H1 (cell line): Measurements from ENCODE around the gene CAPN13. TPM values are rescaled to one million over a fixed set of nuclear protein-coding genes. Genes with fewer than 3 reads are reported as not detected.

Source experiments
- CTCF ChIA-PET: fragments of 300-600 bp; sonication (Branson Sonifier 250); formaldehyde crosslinking; loops from one replicate; lab custom pipeline; 2021; ENCODE audit not compliant: partially characterized antibody; lab: Charles Lee
- POLR2A ChIA-PET: fragments of 300-600 bp; sonication (Branson Sonifier 250); formaldehyde crosslinking; loops from one replicate; lab custom pipeline; 2021; ENCODE audit warnings: inconsistent platforms; ENCODE audit not compliant: partially characterized antibody; lab: Charles Lee
- DNase-seq, 2 experiments: peaks; one replicate each; pipeline versions ENCODE4 v3.0.0 to v3.0.0-alpha.2; 2010 to 2022; ENCODE audit warnings: low spot score in 2 of 2, low read depth in 1 of 2, mixed read lengths in 1 of 2
- FAIRE-seq: peaks from 2 replicates; lab custom pipeline; 2011; peaks lifted over from hg19 to GRCh38; lab: Jason Lieb, UNC
- H2AFZ ChIP-seq: 2 replicates; pipeline ENCODE4 v1.8.1; 2012; ENCODE audit warnings: low read length, inconsistent platforms
- H2AK5ac ChIP-seq: 2 replicates; pipeline ENCODE4 v1.6.1; 2013; ENCODE audit warnings: low read depth, low read length
- H2BK120ac ChIP-seq: replicated peaks from 2 replicates; pipeline ENCODE3; 2013; ENCODE audit warnings: low read depth, low read length, inconsistent platforms
- H2BK12ac ChIP-seq: 2 replicates; pipeline ENCODE4 v1.6.1; 2013; ENCODE audit warnings: low read depth, low read length
- H2BK15ac ChIP-seq: 2 replicates; pipeline ENCODE4 v1.6.1; 2013; ENCODE audit warnings: low read length
- H2BK20ac ChIP-seq: 2 replicates; pipeline ENCODE4 v1.6.1; 2013; ENCODE audit warnings: low read length
- H2BK5ac ChIP-seq: 2 replicates; pipeline ENCODE4 v1.6.1; 2013; ENCODE audit warnings: low read depth, low read length
- H3K14ac ChIP-seq: 2 replicates; pipeline ENCODE4 v1.6.1; 2013; ENCODE audit warnings: inconsistent platforms; ENCODE audit not compliant: insufficient read length
- H3K18ac ChIP-seq: 2 replicates; pipeline ENCODE4 v1.6.1; 2013; ENCODE audit warnings: low read length; ENCODE audit errors: extremely low read depth
- H3K23ac ChIP-seq: 2 replicates; pipeline ENCODE4 v1.6.1; 2013; ENCODE audit warnings: inconsistent platforms; ENCODE audit not compliant: insufficient read length
- H3K23me2 ChIP-seq: 2 replicates; pipeline ENCODE4 v1.6.1; 2013; ENCODE audit warnings: low read depth, low read length
- H3K27ac ChIP-seq: 2 replicates; pipeline ENCODE4 v1.6.1; 2011; ENCODE audit warnings: low read depth, low read length, inconsistent platforms
- H3K27me3 ChIP-seq, 4 experiments: replicated peaks in 1 of 4; 1 replicate in 1 of 4; 2 replicates in 3 of 4; pipeline versions ENCODE4 v1.6.1 to v1.8.1; 2011 to 2013; ENCODE audit warnings: low read length in 3 of 4, mild to moderate bottlenecking in 3 of 4, inconsistent platforms in 2 of 4, mixed read lengths in 2 of 4, moderate library complexity in 1 of 4; ENCODE audit not compliant: control insufficient read depth in 3 of 4, insufficient read depth in 3 of 4; ENCODE audit errors: extremely low read depth in 1 of 4
- H3K36me3 ChIP-seq, 4 experiments: 2 replicates each; pipeline versions ENCODE4 v1.6.1 to v1.8.1; 2011 to 2013; ENCODE audit warnings: mild to moderate bottlenecking in 4 of 4, low read length in 3 of 4, moderate library complexity in 2 of 4, control low read depth in 1 of 4, inconsistent platforms in 1 of 4; ENCODE audit not compliant: insufficient read depth in 4 of 4, control insufficient read depth in 2 of 4
- H3K4ac ChIP-seq: replicated peaks from 2 replicates; pipeline ENCODE3; 2013; ENCODE audit warnings: low read length, low read depth, mixed read lengths, inconsistent platforms; ENCODE audit not compliant: insufficient read length
- H3K4me1 ChIP-seq, 4 experiments: replicated peaks in 1 of 4; 1 replicate in 1 of 4; 2 replicates in 3 of 4; pipeline versions ENCODE4 v1.6.1 to v1.8.1; 2011 to 2013; ENCODE audit warnings: low read length in 3 of 4, inconsistent platforms in 2 of 4, mixed read lengths in 1 of 4; ENCODE audit not compliant: insufficient read depth in 4 of 4, control insufficient read depth in 3 of 4
- H3K4me2 ChIP-seq, 2 experiments: 2 replicates each; pipeline versions ENCODE4 v1.6.1 to v1.8.1; 2011 to 2013; ENCODE audit warnings: low read depth in 2 of 2, low read length in 2 of 2, control low read depth in 1 of 2, inconsistent platforms in 1 of 2, mild to moderate bottlenecking in 1 of 2; ENCODE audit not compliant: insufficient read depth in 1 of 2
- H3K4me3 ChIP-seq, 4 experiments: fragments of 200-600, 300-600 bp in 1 of 4; sonication (generic), shearing (Covaris generic), sonication (Bioruptor Twin) in 1 of 4; 2 replicates each; pipeline versions ENCODE4 v1.5.1 to v1.8.1; 2011 to 2016; ENCODE audit warnings: low read length in 4 of 4, low read depth in 3 of 4, control low read depth in 2 of 4, inconsistent platforms in 2 of 4, mild to moderate bottlenecking in 2 of 4, mixed read lengths in 1 of 4, moderate library complexity in 1 of 4; ENCODE audit not compliant: insufficient read depth in 2 of 4; ENCODE audit errors: extremely low read depth in 1 of 4
- H3K56ac ChIP-seq: replicated peaks from 2 replicates; pipeline ENCODE3; 2013; ENCODE audit warnings: low read depth, mild to moderate bottlenecking, mixed read lengths, low read length, inconsistent platforms; ENCODE audit not compliant: insufficient read length
- H3K79me1 ChIP-seq: 2 replicates; pipeline ENCODE4 v1.6.1; 2013; ENCODE audit warnings: low read depth, low read length, control low read depth
- H3K79me2 ChIP-seq, 2 experiments: 2 replicates each; pipeline versions ENCODE4 v1.6.1 to v1.8.1; 2012 to 2013; ENCODE audit warnings: low read length in 2 of 2, mild to moderate bottlenecking in 2 of 2, inconsistent platforms in 1 of 2; ENCODE audit not compliant: insufficient read depth in 2 of 2, control insufficient read depth in 1 of 2
- H3K9ac ChIP-seq, 4 experiments: replicated peaks in 1 of 4; 1 replicate in 1 of 4; 2 replicates in 3 of 4; pipeline versions ENCODE4 v1.6.1 to v1.8.1; 2011 to 2013; ENCODE audit warnings: low read depth in 3 of 4, low read length in 3 of 4, control low read depth in 2 of 4, mild to moderate bottlenecking in 2 of 4, moderate library complexity in 2 of 4, inconsistent platforms in 1 of 4; ENCODE audit errors: extremely low read depth in 1 of 4
- H3K9me3 ChIP-seq, 2 experiments: 2 replicates each; pipeline versions ENCODE4 v1.6.1 to v1.8.1; 2012 to 2013; ENCODE audit warnings: mild to moderate bottlenecking in 2 of 2, moderate library complexity in 2 of 2, control low read depth in 1 of 2, inconsistent platforms in 1 of 2, low read depth in 1 of 2, low read length in 1 of 2, mixed read lengths in 1 of 2; ENCODE audit not compliant: insufficient read depth in 2 of 2
- H4K20me1 ChIP-seq, 2 experiments: replicated peaks in 1 of 2; 2 replicates each; pipeline versions ENCODE3 to v1.8.1; 2011 to 2013; ENCODE audit warnings: inconsistent platforms in 2 of 2, low read length in 2 of 2, mild to moderate bottlenecking in 1 of 2; ENCODE audit not compliant: insufficient read depth in 2 of 2, control insufficient read depth in 1 of 2
- H4K5ac ChIP-seq: 2 replicates; pipeline ENCODE4 v1.6.1; 2013; ENCODE audit warnings: low read length, low read depth, mixed read lengths, inconsistent platforms; ENCODE audit not compliant: insufficient read length
- H4K8ac ChIP-seq: 2 replicates; pipeline ENCODE4 v1.8.0; 2013; ENCODE audit warnings: mild to moderate bottlenecking, moderate library complexity, low read length, inconsistent platforms; ENCODE audit not compliant: insufficient read depth; ENCODE audit errors: extremely low read depth
- H4K91ac ChIP-seq: replicated peaks from 2 replicates; pipeline ENCODE3; 2013; ENCODE audit warnings: low read length, mixed read lengths, inconsistent platforms; ENCODE audit not compliant: insufficient read length
- FOSL1 ChIP-seq: IDR thresholded peaks from 2 replicates; pipeline ENCODE4 v1.6.1; 2011; ENCODE audit warnings: mild to moderate bottlenecking, low read depth, low read length, moderate library complexity; ENCODE audit not compliant: insufficient read depth
- GTF2F1 ChIP-seq: IDR thresholded peaks from 2 replicates; pipeline ENCODE4 v1.6.1; 2012; ENCODE audit warnings: low read depth, low read length, improper control_type of control experiment, borderline replicate concordance
- RXRA ChIP-seq: IDR thresholded peaks from 2 replicates; pipeline ENCODE4 v1.6.1; 2011; ENCODE audit warnings: low read depth, mild to moderate bottlenecking, low read length, moderate library complexity; ENCODE audit not compliant: insufficient read depth
- SP2 ChIP-seq: IDR thresholded peaks from 2 replicates; pipeline ENCODE4 v1.6.1; 2012; ENCODE audit warnings: mild to moderate bottlenecking, low read length, inconsistent platforms
- SUZ12 ChIP-seq: fragments of 200-600 bp; sonication (generic); IDR thresholded peaks from 2 replicates; pipeline ENCODE4 v1.6.1; 2012; ENCODE audit warnings: mild to moderate bottlenecking, inconsistent platforms, low read length, moderate library complexity, mixed read lengths
- WGBS, 2 experiments: shearing (Covaris generic) in 1 of 2; methylation state at CpG; one replicate each; pipeline versions ENCODE4 v1.1.6 to v1.1.7; 2013 to 2015; ENCODE audit warnings: low lambda C conversion rate in 2 of 2, mixed read lengths in 2 of 2, inconsistent platforms in 1 of 2, low coverage in 1 of 2, missing lambda C conversion rate in 1 of 2; ENCODE audit not compliant: insufficient replicate concordance in 2 of 2, insufficient coverage in 1 of 2, insufficient read length in 1 of 2; ENCODE audit errors: extremely low coverage in 1 of 2, missing lambda C conversion rate in 1 of 2; 5-methylcytosine and 5-hydroxymethylcytosine counted together
- polyA plus RNA-seq, 7 experiments: library from polyadenylated mRNA; depleted of rRNA in 3 of 7; stranded (reverse) in 5 of 7; unstranded in 2 of 7; fragments of >200 nt in 5 of 7; fragments of 200-250 nt in 2 of 7; gene quantifications; 1 replicate in 5 of 7; 2 replicates in 1 of 7; 4 replicates in 1 of 7; pipeline versions ENCODE4 v1.2.1 to v1.2.3, GENCODE V29; 2011 to 2013; ENCODE audit warnings: missing spikeins in 2 of 7, mixed read lengths in 2 of 7
- total RNA-seq: library from RNA; stranded (reverse); fragmentation: NEBNext Ultra II Directional; extraction: Animal tissue kit (Norgen Biotek cat#: 25700); gene quantifications from 2 replicates; pipeline ENCODE4 v1.2.1, GENCODE V29; 2021

CAPN13 gene
- total and polyA plus RNA-seq, 2 of the 8 experiments (the other 6 are each of a cell fraction or from before 2014, with no cell fraction given): 2.4 TPM

GRCh38 chr2:30710461-30710860 lies 96.8 kb downstream of the CAPN13 start:
- Histone ChIP-seq H2BK12ac (no peak overlapping the region), H4K5ac (no peak overlapping the region), H3K9me3 (peaks cover 2 to 9% of the 10 kb centered on the region in 2 experiments; a peak in 2 of 4 replicates), H3K4ac (no peak overlapping the region), H2BK20ac (no peak overlapping the region), H3K9ac (no peak overlapping the region), H4K91ac (no peak overlapping the region), H3K4me3 (no peak overlapping the region), H3K23me2 (no peaks in the 10 kb centered on the region), H3K79me1 (no peaks in the 10 kb centered on the region), H4K8ac (no peak overlapping the region), H3K36me3 (no peaks in the 10 kb centered on the region), H2BK5ac (no peak overlapping the region), H3K18ac (no peak overlapping the region), H3K79me2 (no peaks in the 10 kb centered on the region), H3K4me2 (no peak overlapping the region), H3K14ac (no peak overlapping the region), H2BK15ac (no peak overlapping the region), H3K27ac (no peak overlapping the region), H2AK5ac (no peak overlapping the region), H3K4me1 (no peaks in the 10 kb centered on the region), H2BK120ac (no peak overlapping the region), H3K23ac (no peak overlapping the region), H2AFZ (no peak overlapping the region), H3K27me3 (no peaks in the 10 kb centered on the region), H4K20me1 (no peaks in the 10 kb centered on the region), H3K56ac (no peak overlapping the region)
- DNase-seq: no peak
- POLR2A ChIA-PET: no interaction called here
- TF ChIP-seq FOSL1: no peak
- TF ChIP-seq SUZ12: no peak
- TF ChIP-seq SP2: no peak
- TF ChIP-seq RXRA: no peak
- no peak for TF ChIP-seq GTF2F1
- no peak for FAIRE-seq
- 89% methylated on average over 6 of the region's 6 CpGs; no CpG with 5 or more reads in 1 of the 2 experiments for WGBS, 2 experiments
- CTCF ChIA-PET: interaction anchor here (0.6 to 13.3 kb wide), 34 partner anchors 8 to 1128 kb away, joined by 3 to 228 read pairs (median 6); partner anchors contain the start of gene LCLAT1
